SU-DHL-6 (cell line): ENCODE measurements around the gene KCNN3.

Experiments used
- H2AFZ ChIP-seq: fragments of 200-600 bp; sonication (generic); 2 replicates; pipeline ENCODE4 v1.6.1; 2014; ENCODE audit warnings: low read depth, mild to moderate bottlenecking, moderate library complexity, mixed read lengths, antibody characterized with exemption, low read length; ENCODE audit not compliant: severe bottlenecking
- H3F3A ChIP-seq: fragments of 200-600 bp; shearing (Covaris generic); 2 replicates; pipeline ENCODE4 v1.6.0; 2016; ENCODE audit warnings: antibody characterized with exemption, mild to moderate bottlenecking; ENCODE audit not compliant: insufficient read depth
- H3K27ac ChIP-seq: fragments of 200-600 bp; sonication (generic); 2 replicates; pipeline ENCODE4 v1.5.1; 2016; ENCODE audit warnings: low read depth, mild to moderate bottlenecking, low read length, moderate library complexity, mixed read lengths
- H3K27me3 ChIP-seq: fragments of 200-600 bp; sonication (generic), shearing (Covaris generic); 2 replicates; pipeline ENCODE4 v1.6.0; 2014; ENCODE audit warnings: mild to moderate bottlenecking, low read length
- H3K36me3 ChIP-seq: fragments of 200-600 bp; sonication (generic); 2 replicates; pipeline ENCODE4 v1.6.1; 2014; ENCODE audit warnings: mild to moderate bottlenecking, low read length, mixed read lengths
- H3K4me2 ChIP-seq: fragments of 300-600, 200-600 bp; shearing (Covaris generic), sonication (generic); 2 replicates; pipeline ENCODE4 v1.6.0; 2014; ENCODE audit warnings: low read length, low read depth, mild to moderate bottlenecking; ENCODE audit not compliant: poor library complexity, severe bottlenecking
- H3K4me3 ChIP-seq: fragments of 200-600 bp; sonication (generic); 2 replicates; pipeline ENCODE4 v1.5.1; 2014; ENCODE audit warnings: antibody characterized with exemption, low read length, mild to moderate bottlenecking, mixed read lengths; ENCODE audit not compliant: insufficient read depth, poor library complexity, severe bottlenecking
- H3K79me2 ChIP-seq: fragments of 200-600 bp; sonication (generic); 2 replicates; pipeline ENCODE4 v1.6.1; 2014; ENCODE audit warnings: mild to moderate bottlenecking, low read length, moderate library complexity; ENCODE audit not compliant: insufficient read depth
- H3K9ac ChIP-seq: fragments of 200-600 bp; sonication (generic); 2 replicates; pipeline ENCODE4 v1.7.0; 2014; ENCODE audit warnings: mild to moderate bottlenecking, low read length
- H3K9me2 ChIP-seq: fragments of 200-600 bp; sonication (generic); replicated peaks from 2 replicates; pipeline ENCODE4 v1.6.1; 2014; ENCODE audit warnings: low read length; ENCODE audit not compliant: insufficient read depth
- H3K9me3 ChIP-seq: fragments of 200-600 bp; sonication (generic); 2 replicates; pipeline ENCODE4 v1.6.1; 2014; ENCODE audit warnings: low read length, mixed read lengths; ENCODE audit not compliant: insufficient read depth
- H4K20me1 ChIP-seq: fragments of 200-600 bp; sonication (generic); 2 replicates; pipeline ENCODE4 v1.6.1; 2014; ENCODE audit warnings: low read depth, mild to moderate bottlenecking, antibody characterized with exemption, low read length, moderate library complexity, mixed read lengths
- EZH2phosphoT487 ChIP-seq: fragments of 200-600 bp; sonication (generic), shearing (Covaris generic); conservative IDR thresholded peaks from 2 replicates; pipeline ENCODE4 v1.6.1; 2018; ENCODE audit warnings: mild to moderate bottlenecking, antibody characterized with exemption, low read length, moderate library complexity, mixed read lengths
- TF ChIP-seq, protein P1 (sequence below): fragments of 200-600 bp; sonication (generic); IDR thresholded peaks from one replicate; pipeline ENCODE4 v1.5.1; 2017; ENCODE audit warnings: antibody characterized with exemption, mild to moderate bottlenecking, low read length, moderate library complexity; ENCODE audit not compliant: insufficient read depth, poor library complexity, severe bottlenecking

Gene KCNN3

GRCh38 chr1:154835531-154836324 is 34.4 kb downstream of the KCNN3 start:
- H3K9me3 ChIP-seq = no peaks in the 10 kb centered on the region
- H3K79me2 ChIP-seq = no peaks in the 10 kb centered on the region
- H2AFZ ChIP-seq = no peak overlapping the region

DNA sequence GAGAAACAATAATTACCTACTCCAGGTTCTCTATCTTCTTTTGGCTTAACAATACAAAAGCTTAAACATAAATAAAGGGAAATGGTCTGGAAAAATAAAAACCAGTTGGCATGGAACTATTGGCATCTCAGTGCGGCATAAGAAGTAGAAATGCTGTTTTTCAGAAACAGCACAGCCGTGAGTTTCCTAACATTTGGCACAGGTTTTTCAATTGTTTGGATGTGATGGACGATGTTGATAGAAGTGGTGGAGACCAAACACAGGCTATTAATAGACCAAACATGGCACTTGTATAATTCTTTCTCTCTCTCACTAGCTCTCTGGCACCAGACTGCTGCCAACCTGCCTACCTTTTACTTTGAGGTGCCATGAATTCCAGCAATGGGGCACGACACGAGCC is 36.2 kb downstream of the KCNN3 start:
- H3K27me3 ChIP-seq = no peaks in the 10 kb centered on the region
- no peaks in the 10 kb centered on the region for H3K9me3 ChIP-seq
- no peak overlapping the region for H3K27ac ChIP-seq
- TF ChIP-seq, protein P1, sequence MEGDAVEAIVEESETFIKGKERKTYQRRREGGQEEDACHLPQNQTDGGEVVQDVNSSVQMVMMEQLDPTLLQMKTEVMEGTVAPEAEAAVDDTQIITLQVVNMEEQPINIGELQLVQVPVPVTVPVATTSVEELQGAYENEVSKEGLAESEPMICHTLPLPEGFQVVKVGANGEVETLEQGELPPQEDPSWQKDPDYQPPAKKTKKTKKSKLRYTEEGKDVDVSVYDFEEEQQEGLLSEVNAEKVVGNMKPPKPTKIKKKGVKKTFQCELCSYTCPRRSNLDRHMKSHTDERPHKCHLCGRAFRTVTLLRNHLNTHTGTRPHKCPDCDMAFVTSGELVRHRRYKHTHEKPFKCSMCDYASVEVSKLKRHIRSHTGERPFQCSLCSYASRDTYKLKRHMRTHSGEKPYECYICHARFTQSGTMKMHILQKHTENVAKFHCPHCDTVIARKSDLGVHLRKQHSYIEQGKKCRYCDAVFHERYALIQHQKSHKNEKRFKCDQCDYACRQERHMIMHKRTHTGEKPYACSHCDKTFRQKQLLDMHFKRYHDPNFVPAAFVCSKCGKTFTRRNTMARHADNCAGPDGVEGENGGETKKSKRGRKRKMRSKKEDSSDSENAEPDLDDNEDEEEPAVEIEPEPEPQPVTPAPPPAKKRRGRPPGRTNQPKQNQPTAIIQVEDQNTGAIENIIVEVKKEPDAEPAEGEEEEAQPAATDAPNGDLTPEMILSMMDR = no peak
- no peak for TF ChIP-seq EZH2phosphoT487
- no peak overlapping the region for H3K4me2 ChIP-seq
- peaks cover 5% of the 10 kb centered on the region; the same call in 1 of the 2 replicates for H3F3A ChIP-seq
- no peak overlapping the region for H3K9ac ChIP-seq
- no peak overlapping the region for H3K4me3 ChIP-seq
- H4K20me1 ChIP-seq = no peaks in the 10 kb centered on the region
- H3K9me2 ChIP-seq = no peaks in the 10 kb centered on the region
- no peaks in the 10 kb centered on the region for H3K36me3 ChIP-seq
- H2AFZ ChIP-seq = no peak overlapping the region
- H3K79me2 ChIP-seq = no peaks in the 10 kb centered on the region

More at GRCh38 chr1:154835531-154836324, 34.4 kb downstream of the KCNN3 start:
- no peaks in the 10 kb centered on the region for H3K36me3 ChIP-seq
- TF ChIP-seq, protein P1 = no peak
- no peak for TF ChIP-seq EZH2phosphoT487
- H3K4me2 ChIP-seq = no peak overlapping the region
- no peaks in the 10 kb centered on the region for H4K20me1 ChIP-seq
- H3K27me3 ChIP-seq = no peaks in the 10 kb centered on the region
- no peak overlapping the region for H3K4me3 ChIP-seq
- H3F3A ChIP-seq = peaks cover 5% of the 10 kb centered on the region; the same call in 1 of the 2 replicates
- H3K27ac ChIP-seq = no peak overlapping the region
- no peak overlapping the region for H3K9ac ChIP-seq
- H3K9me2 ChIP-seq = no peaks in the 10 kb centered on the region

DNA sequence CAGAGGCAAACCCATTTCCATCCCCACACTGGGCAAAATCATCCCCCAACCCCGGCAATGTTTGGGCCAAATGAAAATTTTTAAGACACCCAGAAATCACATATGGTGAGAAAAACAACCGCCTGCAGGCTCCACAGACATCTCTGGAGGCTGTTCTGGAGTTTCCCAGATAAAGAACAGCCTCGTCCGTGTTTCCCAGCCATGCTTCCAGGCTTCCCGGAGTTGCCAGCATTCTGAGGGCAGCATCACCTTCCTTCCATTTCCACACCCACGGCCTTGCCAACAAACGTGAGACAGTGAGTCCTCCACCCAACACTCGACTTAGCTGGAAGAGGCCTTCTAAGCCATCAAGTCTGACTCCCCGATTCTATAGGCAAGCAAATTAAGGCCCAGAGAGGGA is 36.9 kb downstream of the KCNN3 start:
- no peak overlapping the region for H3K9ac ChIP-seq
- no peaks in the 10 kb centered on the region for H3K79me2 ChIP-seq
- H2AFZ ChIP-seq = no peak overlapping the region
- H3K4me2 ChIP-seq = no peak overlapping the region
- H3K9me2 ChIP-seq = no peaks in the 10 kb centered on the region
- no peaks in the 10 kb centered on the region for H3K27me3 ChIP-seq
- H3K27ac ChIP-seq = no peak overlapping the region
- H3F3A ChIP-seq = peaks cover 5% of the 10 kb centered on the region; the same call in 1 of the 2 replicates
- no peak overlapping the region for H3K4me3 ChIP-seq
- H3K36me3 ChIP-seq = no peaks in the 10 kb centered on the region
- no peaks in the 10 kb centered on the region for H4K20me1 ChIP-seq
- no peaks in the 10 kb centered on the region for H3K9me3 ChIP-seq
- TF ChIP-seq, protein P1 = no peak
- TF ChIP-seq EZH2phosphoT487 = no peak
